IMR-90 (cell line): ENCODE results near the gene RUNX2.

ENCODE experiments used
- BHLHE40 ChIP-seq: fragments of 150-350 bp; IDR thresholded peaks from 2 replicates; pipeline ENCODE4 v1.6.1; 2016; ENCODE audit warnings: mild to moderate bottlenecking, low read depth, low read length
- MAFK ChIP-seq: IDR thresholded peaks from 2 replicates; pipeline ENCODE4 v1.6.1; 2012; ENCODE audit warnings: low read depth, low read length, improper control_type of control experiment
- MXI1 ChIP-seq: IDR thresholded peaks from 2 replicates; pipeline ENCODE4 v1.6.1; 2012; ENCODE audit warnings: low read depth, mild to moderate bottlenecking, low read length, moderate library complexity, borderline replicate concordance
- POLR2A ChIP-seq: IDR thresholded peaks from 2 replicates; pipeline ENCODE4 v1.6.1; 2012; ENCODE audit warnings: mild to moderate bottlenecking, low read depth, low read length
- RAD21 ChIP-seq: IDR thresholded peaks from 2 replicates; pipeline ENCODE4 v1.6.1; 2012; ENCODE audit warnings: low read length, improper control_type of control experiment
- RCOR1 ChIP-seq: IDR thresholded peaks from 2 replicates; pipeline ENCODE4 v1.6.1; 2012; ENCODE audit warnings: mild to moderate bottlenecking, low read length, improper control_type of control experiment; ENCODE audit not compliant: insufficient replicate concordance
- RFX5 ChIP-seq: IDR thresholded peaks from 2 replicates; pipeline ENCODE4 v1.8.0; 2012; ENCODE audit warnings: low read depth, mild to moderate bottlenecking, low read length, moderate library complexity
- SMC3 ChIP-seq: fragments of 150-350 bp; IDR thresholded peaks from 2 replicates; pipeline ENCODE4 v1.6.1; 2016; ENCODE audit warnings: low read depth, mild to moderate bottlenecking, antibody characterized with exemption, low read length, moderate library complexity
- TF ChIP-seq, protein P1 (sequence below): conservative IDR thresholded peaks from 2 replicates; pipeline ENCODE4 v1.5.1; 2012; ENCODE audit warnings: mild to moderate bottlenecking, low read depth, low read length, improper control_type of control experiment
- TF ChIP-seq, protein P2 (sequence below): fragments of 150-350 bp; IDR thresholded peaks from 2 replicates; pipeline ENCODE4 v1.6.1; 2017; ENCODE audit warnings: mild to moderate bottlenecking, antibody characterized with exemption, low read length, low read depth

DNA sequence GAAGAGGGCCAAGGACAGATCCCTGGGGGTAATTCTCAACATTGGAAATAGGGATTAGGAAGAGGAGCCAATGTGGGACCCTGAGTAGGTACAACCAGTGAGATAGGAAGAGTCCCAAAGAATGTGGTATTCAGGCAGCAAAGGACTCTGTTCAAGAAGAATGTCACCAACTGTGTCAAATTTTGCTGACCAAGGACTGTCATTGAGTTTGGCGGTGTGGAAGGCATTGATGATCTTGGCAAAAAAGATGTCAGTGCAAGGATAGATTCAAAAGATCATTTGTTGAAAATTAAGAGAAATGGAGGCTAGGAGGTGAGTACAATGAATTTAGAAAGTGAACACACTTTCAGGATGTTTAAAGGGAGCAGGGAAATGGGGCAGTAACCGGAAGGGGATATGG lies 132.0 kb downstream of the RUNX2 start:
- TF ChIP-seq MAFK (no peak), POLR2A (no peak), RFX5 (no peak), RAD21 (no peak), RCOR1 (no peak), SMC3 (no peak), BHLHE40 (no peak), MXI1 (no peak)
- TF ChIP-seq, protein P1, sequence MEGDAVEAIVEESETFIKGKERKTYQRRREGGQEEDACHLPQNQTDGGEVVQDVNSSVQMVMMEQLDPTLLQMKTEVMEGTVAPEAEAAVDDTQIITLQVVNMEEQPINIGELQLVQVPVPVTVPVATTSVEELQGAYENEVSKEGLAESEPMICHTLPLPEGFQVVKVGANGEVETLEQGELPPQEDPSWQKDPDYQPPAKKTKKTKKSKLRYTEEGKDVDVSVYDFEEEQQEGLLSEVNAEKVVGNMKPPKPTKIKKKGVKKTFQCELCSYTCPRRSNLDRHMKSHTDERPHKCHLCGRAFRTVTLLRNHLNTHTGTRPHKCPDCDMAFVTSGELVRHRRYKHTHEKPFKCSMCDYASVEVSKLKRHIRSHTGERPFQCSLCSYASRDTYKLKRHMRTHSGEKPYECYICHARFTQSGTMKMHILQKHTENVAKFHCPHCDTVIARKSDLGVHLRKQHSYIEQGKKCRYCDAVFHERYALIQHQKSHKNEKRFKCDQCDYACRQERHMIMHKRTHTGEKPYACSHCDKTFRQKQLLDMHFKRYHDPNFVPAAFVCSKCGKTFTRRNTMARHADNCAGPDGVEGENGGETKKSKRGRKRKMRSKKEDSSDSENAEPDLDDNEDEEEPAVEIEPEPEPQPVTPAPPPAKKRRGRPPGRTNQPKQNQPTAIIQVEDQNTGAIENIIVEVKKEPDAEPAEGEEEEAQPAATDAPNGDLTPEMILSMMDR: no peak
- TF ChIP-seq, protein P2, sequence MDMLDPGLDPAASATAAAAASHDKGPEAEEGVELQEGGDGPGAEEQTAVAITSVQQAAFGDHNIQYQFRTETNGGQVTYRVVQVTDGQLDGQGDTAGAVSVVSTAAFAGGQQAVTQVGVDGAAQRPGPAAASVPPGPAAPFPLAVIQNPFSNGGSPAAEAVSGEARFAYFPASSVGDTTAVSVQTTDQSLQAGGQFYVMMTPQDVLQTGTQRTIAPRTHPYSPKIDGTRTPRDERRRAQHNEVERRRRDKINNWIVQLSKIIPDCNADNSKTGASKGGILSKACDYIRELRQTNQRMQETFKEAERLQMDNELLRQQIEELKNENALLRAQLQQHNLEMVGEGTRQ: no peak
